ENCODE measurements around the gene NFE2L2.

The NFE2L2 gene

GRCh38 chr2:177217247-177217843 lies 47.2 kb downstream of the NFE2L2 start:
- H3K4me3 ChIP-seq (ENCODE audit: low read depth, low read length): no peak overlapping the region
- no peak for TF ChIP-seq CTCF (IDR thresholded peaks at IDR 0.05; ENCODE audit: low read depth, low read length)

- peak overlapping the region; percentile 80 for H3K4me3 ChIP-seq (ENCODE audit: low read depth, low read length)
- no peak for TF ChIP-seq CTCF (IDR thresholded peaks at IDR 0.05; ENCODE audit: low read depth, low read length)
These were observed 51.4 kb downstream of the NFE2L2 start for GRCh38 chr2:177212891-177213856.

- peak within 1 kb of the TSS; percentile 80 for H3K4me3 ChIP-seq (ENCODE audit: low read depth, low read length)
- peak; percentile 26; the same call in 1 of the 2 replicates for TF ChIP-seq CTCF (IDR thresholded peaks at IDR 0.05; ENCODE audit: low read depth, low read length)
These were observed 52.2 kb downstream of the NFE2L2 start, which contains the start of gene HNRNPA3 for GRCh38 chr2:177212106-177212890. HNRNPA3 (plus strand) TSS chr2:177212794; CDS start chr2:177212800, 6 bp downstream.

GRCh38 chr2:177211576-177212105 lies 52.9 kb downstream of the NFE2L2 start:
- TF ChIP-seq CTCF (IDR thresholded peaks at IDR 0.05; ENCODE audit: low read depth, low read length): no peak
- peak overlapping the region; percentile 74 for H3K4me3 ChIP-seq (ENCODE audit: low read depth, low read length)

- no peak for TF ChIP-seq CTCF (IDR thresholded peaks at IDR 0.05; ENCODE audit: low read depth, low read length)
- H3K4me3 ChIP-seq (ENCODE audit: low read depth, low read length): peak overlapping the region; percentile 74
These were observed 53.4 kb downstream of the NFE2L2 start for GRCh38 chr2:177211169-177211568.

- TF ChIP-seq CTCF (IDR thresholded peaks at IDR 0.05; ENCODE audit: low read depth, low read length): no peak
- no peak overlapping the region for H3K4me3 ChIP-seq (ENCODE audit: low read depth, low read length)
These were observed 57.4 kb downstream of the NFE2L2 start for GRCh38 chr2:177207101-177207500.
